CD4-positive, alpha-beta T cell treated with Interferon alpha-2 for 1 hour (primary cell): ENCODE measurements around the gene KMT5C.
A peak's percentile ranks its signal among the peaks of the same experiment; 100 is the strongest.

ENCODE experiments used
- DNase-seq, 2 donors: peaks; one replicate each; pipeline ENCODE4 v3.0.0-alpha.2; 2020 to 2022

Gene KMT5C

GRCh38 chr19:55369653-55370304 lies 30.1 kb downstream of the KMT5C start:
- DNase-seq, result peak in 1 of 2 donors; percentile 44

GRCh38 chr19:55370305-55370988 lies 30.8 kb downstream of the KMT5C start, which contains the start of gene IL11:
Gene IL11 (minus strand): TSS chr19:55370463. CDS start chr19:55370310, 153 bp downstream.
- DNase-seq, result no peak

DNA sequence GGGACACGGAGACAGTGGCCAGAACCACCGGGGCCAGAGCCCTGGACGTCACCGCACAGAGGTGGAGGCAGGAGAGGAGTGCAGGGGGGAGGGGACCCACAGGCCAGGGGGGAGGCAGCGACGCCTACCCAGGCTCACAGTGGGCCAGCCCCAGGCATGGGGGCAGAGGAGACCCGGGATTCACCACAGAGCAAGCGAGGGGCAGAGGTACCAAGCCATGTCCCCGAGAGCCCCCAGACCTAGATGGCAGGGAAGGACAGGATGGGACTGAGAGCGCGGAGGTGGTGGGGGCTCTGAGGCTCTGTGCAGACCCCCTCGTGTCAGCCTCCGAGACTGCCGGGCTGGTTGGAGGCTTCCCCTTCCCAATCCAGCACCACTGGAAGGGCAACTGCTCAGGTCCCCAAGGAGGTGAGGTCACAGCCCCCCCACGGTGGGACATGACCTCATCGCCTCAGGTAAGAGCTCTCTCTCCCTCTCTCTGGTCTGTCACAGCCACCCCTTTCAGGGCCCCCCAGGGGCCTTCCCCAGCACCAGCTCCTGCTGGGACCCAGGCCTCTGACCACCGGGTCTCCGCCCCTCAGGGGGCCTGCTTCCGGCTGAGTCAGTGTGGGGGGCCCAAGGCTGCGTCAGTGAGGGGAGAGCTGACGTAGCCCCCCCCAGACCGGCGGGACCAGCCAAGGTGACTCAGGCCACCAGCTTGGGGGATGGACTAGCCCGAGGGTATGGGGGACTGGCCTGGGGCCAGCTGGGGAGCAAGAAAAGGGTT lies 32.8 kb downstream of the KMT5C start:
- DNase-seq, result no peak

DNA sequence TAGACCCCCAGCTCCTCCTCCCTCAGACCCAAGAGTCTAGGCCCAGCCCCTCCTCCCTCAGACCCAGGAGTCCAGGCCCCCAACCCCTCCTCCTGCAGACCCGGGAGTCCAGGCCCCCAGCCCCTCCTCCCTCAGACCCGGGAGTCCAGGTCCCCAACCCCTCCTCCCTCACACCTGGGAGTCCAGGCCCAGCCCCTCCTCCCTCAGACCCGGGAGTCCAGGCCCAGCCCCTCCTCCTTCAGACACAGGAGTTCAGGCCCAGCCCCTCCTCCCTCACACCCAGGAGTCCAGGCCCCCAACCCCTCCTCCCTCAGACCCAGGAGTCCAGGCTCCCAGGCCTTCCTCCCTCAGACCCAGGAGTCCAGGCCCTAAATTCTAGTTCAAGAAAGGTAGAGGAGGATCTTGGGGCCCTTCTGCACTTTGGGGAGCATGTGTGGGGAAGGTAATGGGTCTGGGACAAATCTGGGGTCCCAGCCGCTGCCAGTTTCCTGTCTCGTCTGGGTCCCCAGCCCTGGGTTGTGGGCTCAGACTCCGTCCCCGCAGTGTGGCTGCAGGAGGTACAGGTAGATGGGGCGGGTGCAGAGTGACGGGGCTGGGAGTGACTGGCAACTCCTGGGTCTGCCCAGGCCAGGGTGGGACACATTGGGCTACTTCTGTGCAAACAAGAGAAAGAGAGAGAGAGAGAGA lies 33.8 kb downstream of the KMT5C start:
- no peak for DNase-seq

GRCh38 chr19:55373993-55374757 lies 34.5 kb downstream of the KMT5C start:
- no peak for DNase-seq

GRCh38 chr19:55376241-55376933 lies 36.7 kb downstream of the KMT5C start, which contains the start of gene TMEM190:
Gene TMEM190 (plus strand): TSS chr19:55376826. CDS start chr19:55376854, 28 bp downstream.
- DNase-seq, result no peak

DNA sequence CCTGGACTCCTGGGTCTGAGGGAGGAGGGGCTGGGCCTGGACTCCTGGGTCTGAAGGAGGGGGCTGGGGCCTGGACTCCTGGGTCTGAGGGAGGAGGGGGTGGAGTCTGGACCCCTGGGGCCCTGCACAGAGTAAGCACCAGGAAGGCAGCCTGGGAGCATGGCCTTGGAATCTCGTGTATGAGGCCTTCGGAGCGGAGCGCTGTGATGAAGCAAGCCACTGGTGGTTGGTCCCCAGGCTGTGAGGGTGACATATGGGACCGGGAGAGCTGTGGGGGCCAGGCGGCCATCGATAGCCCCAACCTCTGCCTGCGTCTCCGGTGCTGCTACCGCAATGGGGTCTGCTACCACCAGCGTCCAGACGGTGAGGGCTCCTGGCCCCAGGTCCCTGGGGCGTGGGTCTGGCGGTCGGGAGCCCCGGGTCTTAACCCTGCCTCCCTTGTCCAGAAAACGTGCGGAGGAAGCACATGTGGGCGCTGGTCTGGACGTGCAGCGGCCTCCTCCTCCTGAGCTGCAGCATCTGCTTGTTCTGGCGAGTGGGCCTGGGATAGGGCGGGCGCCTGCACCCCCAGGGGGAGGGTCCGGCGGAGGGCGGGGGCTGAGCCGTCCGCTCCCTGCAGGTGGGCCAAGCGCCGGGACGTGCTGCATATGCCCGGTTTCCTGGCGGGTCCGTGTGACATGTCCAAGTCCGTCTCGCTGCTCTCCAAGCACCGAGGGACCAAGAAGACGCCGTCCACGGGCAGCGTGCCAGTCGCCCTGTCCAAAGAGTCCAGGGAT lies 37.9 kb downstream of the KMT5C start:
- DNase-seq, result no peak

- DNase-seq, result no peak
Observed at GRCh38 chr19:55379174-55379573, 39.5 kb downstream of the KMT5C start.

- no peak for DNase-seq
Observed at GRCh38 chr19:55382013-55382412, 42.3 kb downstream of the KMT5C start.

GRCh38 chr19:55382522-55383054 lies 42.9 kb downstream of the KMT5C start:
- no peak for DNase-seq

DNA sequence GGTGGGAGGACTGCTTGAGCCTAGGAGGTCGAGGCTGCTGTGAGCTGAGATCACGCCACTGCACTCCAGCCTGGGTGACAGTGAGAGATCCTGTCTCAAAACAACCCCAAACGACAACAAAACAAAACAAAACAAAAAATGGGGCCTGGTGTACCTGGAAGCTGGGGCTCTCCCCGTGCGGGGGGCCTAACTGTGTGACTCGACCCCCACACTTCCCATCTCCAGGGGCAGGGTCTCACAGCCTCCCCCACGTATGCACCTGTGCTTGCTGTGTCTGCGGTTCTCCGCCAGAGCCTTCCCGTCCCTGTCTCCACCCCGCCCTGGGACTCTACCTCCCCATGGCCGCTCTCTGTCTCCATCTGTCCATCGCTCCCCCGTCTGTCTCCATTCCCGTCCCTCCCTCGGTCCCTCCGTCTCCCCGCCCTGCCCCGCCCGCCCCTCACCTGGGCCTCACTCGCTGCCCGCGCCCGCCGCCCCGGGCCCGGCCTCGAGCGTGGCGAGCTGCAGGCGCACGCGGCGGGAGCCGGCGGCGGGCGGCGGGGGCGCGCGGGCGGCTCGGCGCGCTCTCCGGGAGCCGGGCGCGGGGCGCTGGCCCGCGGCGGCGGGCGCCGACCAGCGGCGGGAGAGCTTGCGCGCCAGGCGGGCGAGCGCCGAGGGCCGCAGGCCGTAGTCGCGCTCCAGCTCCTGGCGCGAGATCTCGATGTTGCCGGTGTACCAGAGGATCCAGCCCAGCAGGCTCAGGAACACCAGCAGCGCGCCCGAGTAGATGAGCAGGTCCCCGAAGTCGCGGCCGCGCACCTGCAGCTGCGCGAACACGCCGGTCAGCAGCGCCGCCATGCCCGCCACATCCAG lies 43.8 kb downstream of the KMT5C start:
- peak; percentile 38 to 54 for DNase-seq

DNA sequence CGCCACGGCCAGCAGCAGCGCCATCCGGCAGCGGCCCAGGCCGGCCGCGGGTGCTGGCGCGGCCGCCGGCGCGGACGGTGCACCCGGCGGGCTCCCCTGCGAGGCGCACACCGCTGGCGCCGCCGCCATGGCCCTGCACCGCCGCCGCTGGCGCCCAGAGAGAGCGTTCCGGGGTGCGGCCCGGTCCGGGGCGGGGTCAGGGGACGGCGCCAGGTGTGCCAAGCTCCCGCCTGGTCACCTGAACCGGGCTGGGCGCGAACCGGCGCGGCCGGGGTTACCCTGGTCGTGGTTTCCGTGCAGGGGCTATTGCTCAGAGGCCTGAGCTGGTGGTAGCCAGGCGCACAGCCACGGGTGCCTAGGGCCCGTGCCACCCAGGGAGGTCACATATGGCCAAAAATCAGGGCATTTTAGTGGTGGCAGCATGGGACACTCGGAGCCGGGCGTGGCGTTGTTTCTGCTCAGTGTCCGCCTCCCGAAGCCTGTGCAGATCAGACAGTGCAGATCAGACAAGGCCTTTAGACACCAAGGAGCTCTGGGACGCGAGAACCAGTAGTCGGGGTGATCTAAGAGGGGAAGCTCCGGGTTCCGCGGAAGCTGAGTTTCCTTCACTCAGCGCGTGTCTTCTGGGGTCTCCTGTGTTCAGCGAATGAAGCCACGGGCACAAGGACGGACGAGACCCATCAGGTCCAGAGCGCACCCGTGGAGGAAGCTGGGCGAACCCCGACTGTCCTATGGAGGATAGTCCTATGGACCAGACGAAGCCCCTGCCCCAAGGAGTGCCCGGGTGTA lies 44.6 kb downstream of the KMT5C start, which contains the start of gene TMEM238:
TSS of gene TMEM238 (minus strand) at position 162 of the 789 bp plus-strand sequence. CDS start at position 129, 33 bp downstream.
- peak; percentile 12 to 49 for DNase-seq

- DNase-seq, result peak; percentile 95 to 96
Observed at GRCh38 chr19:55384920-55385723, 45.4 kb downstream of the KMT5C start.

DNA sequence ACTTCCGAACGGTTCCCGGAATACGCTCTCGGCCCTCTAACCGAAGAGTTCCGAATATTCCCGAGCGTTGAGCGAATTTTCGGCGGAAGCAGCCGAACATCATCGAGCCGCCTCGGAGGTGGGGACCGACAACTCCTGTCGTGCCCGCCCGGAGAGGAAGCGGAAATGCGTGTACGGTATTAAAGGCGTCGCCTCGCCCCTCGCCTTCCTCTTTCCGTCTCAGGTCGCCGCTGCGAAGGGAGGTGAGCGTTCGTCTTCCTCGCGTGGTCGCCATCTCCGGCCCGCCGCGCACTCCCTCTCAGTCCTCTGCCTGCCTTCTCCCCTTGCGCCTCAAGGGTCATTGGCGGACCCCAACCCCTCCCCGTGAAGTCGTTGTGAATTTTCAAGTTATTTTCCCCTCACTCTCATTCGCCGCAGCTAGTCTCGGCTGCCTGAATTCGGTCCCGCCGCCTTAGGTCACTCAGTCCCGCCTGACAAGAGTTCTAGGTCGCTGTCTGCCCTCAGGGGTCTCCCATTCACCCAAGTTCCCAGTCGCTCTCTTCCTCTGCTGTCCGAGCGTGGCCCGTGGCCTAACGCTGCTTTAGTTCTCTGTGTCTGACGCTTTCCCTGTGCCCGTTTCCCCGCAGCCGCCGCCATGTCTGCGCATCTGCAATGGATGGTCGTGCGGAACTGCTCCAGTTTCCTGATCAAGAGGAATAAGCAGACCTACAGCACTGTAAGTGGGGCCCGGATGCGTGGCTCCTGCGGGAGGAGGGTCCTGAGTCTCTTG lies 46.2 kb downstream of the KMT5C start, which contains the start of gene RPL28:
TSS of gene RPL28 (plus strand) at position 209 of the 769 bp plus-strand sequence. CDS start at position 635, 426 bp downstream.
- peak; percentile 98 to 99 for DNase-seq

DNA sequence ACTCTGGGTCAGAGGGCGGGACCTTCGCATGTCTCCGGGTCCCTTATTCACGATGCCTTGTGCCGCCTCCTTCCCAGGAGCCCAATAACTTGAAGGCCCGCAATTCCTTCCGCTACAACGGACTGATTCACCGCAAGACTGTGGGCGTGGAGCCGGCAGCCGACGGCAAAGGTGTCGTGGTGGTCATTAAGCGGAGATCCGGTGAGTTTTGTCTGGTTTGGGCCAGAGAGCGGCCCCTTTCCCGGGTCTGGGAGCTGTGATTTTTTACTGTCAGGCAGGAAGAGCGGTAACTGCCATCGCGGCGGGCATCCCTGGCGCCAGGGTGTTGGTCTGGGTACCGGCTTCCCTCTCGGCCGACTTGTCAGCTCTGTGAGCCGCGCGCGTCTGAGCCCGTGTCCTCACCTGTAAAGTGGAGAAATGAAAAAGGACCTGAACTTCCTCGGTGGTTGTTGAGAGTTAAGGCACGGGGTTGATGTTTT lies 46.9 kb downstream of the KMT5C start:
- no peak for DNase-seq

GRCh38 chr19:55387736-55388497 lies 48.2 kb downstream of the KMT5C start:
- DNase-seq, result no peak
